HG03025 (cell line): ENCODE results near the gene FUT3.
"Not testable (repeated sequence)": the region's sequence is repeated elsewhere in the genome, so short reads cannot be mapped to it uniquely, and the experiment has no call there.

Source experiments
- ATAC-seq: cut with Tn5 transposase; IDR thresholded peaks from one replicate; pipeline ENCODE4 v1.9.1; 2021; ENCODE audit warnings: mild to moderate bottlenecking, moderate library complexity; ENCODE audit not compliant: unreplicated experiment, low FRiP score

Gene FUT3

GRCh38 chr19:5882421-5882968, 31.2 kb upstream of the FUT3 start:
- no peak for ATAC-seq

GRCh38 chr19:5881543-5882299, 30.5 kb upstream of the FUT3 start:
- no peak for ATAC-seq

- no peak for ATAC-seq
Measured at GRCh38 chr19:5880604-5881078, 29.4 kb upstream of the FUT3 start.

- ATAC-seq, result no peak
Measured at GRCh38 chr19:5880196-5880595, 28.9 kb upstream of the FUT3 start.

- no peak for ATAC-seq
Measured at GRCh38 chr19:5877882-5878281, 26.6 kb upstream of the FUT3 start.

GRCh38 chr19:5877427-5877826, 26.2 kb upstream of the FUT3 start:
- ATAC-seq, result no peak

- ATAC-seq, result not testable (repeated sequence)
Measured at GRCh38 chr19:5874496-5874895, 23.2 kb upstream of the FUT3 start.

GRCh38 chr19:5873617-5874199, 22.5 kb upstream of the FUT3 start:
- no peak for ATAC-seq

- no peak for ATAC-seq
Measured at GRCh38 chr19:5870986-5871394, 19.7 kb upstream of the FUT3 start.

GRCh38 chr19:5867201-5868136, 16.2 kb upstream of the FUT3 start:
- ATAC-seq, result no peak

GRCh38 chr19:5865772-5866171, 14.5 kb upstream of the FUT3 start:
- no peak for ATAC-seq

GRCh38 chr19:5864725-5865486, 13.7 kb upstream of the FUT3 start:
- ATAC-seq, result no peak

GRCh38 chr19:5864013-5864720, 12.9 kb upstream of the FUT3 start:
- no peak for ATAC-seq

GRCh38 chr19:5863030-5863665, 11.9 kb upstream of the FUT3 start:
- no peak for ATAC-seq

- no peak for ATAC-seq
Measured at GRCh38 chr19:5857203-5858081, 6.2 kb upstream of the FUT3 start.

- not testable (repeated sequence) for ATAC-seq
Measured at GRCh38 chr19:5855151-5855550, 3.9 kb upstream of the FUT3 start.

GRCh38 chr19:5854121-5854520, 2.9 kb upstream of the FUT3 start:
- ATAC-seq, result not testable (repeated sequence)

- ATAC-seq, result no peak
Measured at GRCh38 chr19:5850743-5851293, 431 bp downstream of the FUT3 start.
